ENCODE results near the gene SHFL.

- TF ChIP-seq POLR2A (IDR thresholded peaks at IDR 0.05; ENCODE audit: low read depth, low read length) (0 out of 2 replicates have a peak, but pooled peaks have one; percentile 18), POLR2AphosphoS5 (IDR thresholded peaks at IDR 0.05; ENCODE audit: low read depth, low read length) (0 out of 2 replicates have a peak, but pooled peaks have one; percentile 42), TAF1 (IDR thresholded peaks at IDR 0.05; ENCODE audit: borderline replicate concordance, low read depth, low read length) (no peak)
Measured at GRCh38 chr19:10135551-10136334, 49.6 kb downstream of the SHFL start.

All from GM12892 (cell line).